ENCODE data around the gene AOPEP.

Gene AOPEP

GRCh38 chr9:94796687-94797086, 70.2 kb downstream of the AOPEP start:
- no peak for DNase-seq

- DNase-seq, result no peak
Measured at GRCh38 chr9:94798201-94798600, 71.7 kb downstream of the AOPEP start.

GRCh38 chr9:94798708-94799107, 72.2 kb downstream of the AOPEP start:
- no peak for DNase-seq

- no peak for DNase-seq
Measured at GRCh38 chr9:94799578-94800264, 73.2 kb downstream of the AOPEP start.

- no peak for DNase-seq
Measured at GRCh38 chr9:94800424-94801117, 74.1 kb downstream of the AOPEP start.

- no peak for DNase-seq
Measured at GRCh38 chr9:94801234-94801633, 74.7 kb downstream of the AOPEP start.

- no peak for DNase-seq
Measured at GRCh38 chr9:94801681-94802080, 75.2 kb downstream of the AOPEP start.

GRCh38 chr9:94802251-94802650, 75.8 kb downstream of the AOPEP start:
- no peak for DNase-seq

- DNase-seq, result no peak
Measured at GRCh38 chr9:94802793-94803192, 76.3 kb downstream of the AOPEP start.

- DNase-seq, result no peak
Measured at GRCh38 chr9:94804316-94804715, 77.8 kb downstream of the AOPEP start.

- DNase-seq, result no peak
Measured at GRCh38 chr9:94805051-94805489, 78.6 kb downstream of the AOPEP start.

GRCh38 chr9:94805585-94805984, 79.1 kb downstream of the AOPEP start:
- peak; percentile 45 for DNase-seq

- DNase-seq, result peak; percentile 21
Measured at GRCh38 chr9:94806307-94806893, 79.9 kb downstream of the AOPEP start.

- DNase-seq, result no peak
Measured at GRCh38 chr9:94807556-94807955, 81.1 kb downstream of the AOPEP start.

- DNase-seq, result no peak
Measured at GRCh38 chr9:94808926-94809700, 82.6 kb downstream of the AOPEP start.

- no peak for DNase-seq
Measured at GRCh38 chr9:94809778-94810177, 83.3 kb downstream of the AOPEP start.

- no peak for DNase-seq
Measured at GRCh38 chr9:94811074-94811473, 84.6 kb downstream of the AOPEP start.

- DNase-seq, result no peak
Measured at GRCh38 chr9:94812343-94812742, 85.8 kb downstream of the AOPEP start.

- DNase-seq, result peak; percentile 5
Measured at GRCh38 chr9:94813379-94813778, 86.9 kb downstream of the AOPEP start.

- DNase-seq, result peak; percentile 12
Measured at GRCh38 chr9:94817291-94818177, 91.0 kb downstream of the AOPEP start.

GRCh38 chr9:94818178-94818541, 91.7 kb downstream of the AOPEP start:
- DNase-seq, result no peak

GRCh38 chr9:94819161-94819687, 92.7 kb downstream of the AOPEP start:
- DNase-seq, result no peak

Measured in NCI-H2029 (cell line).